Astrocyte of the hippocampus (primary cell): ENCODE results near the gene RNASE13.
"Not testable (repeated sequence)": the region's sequence is repeated elsewhere in the genome, so short reads cannot be mapped to it uniquely, and the experiment has no call there.

Experiments used
- DNase-seq: peaks from one replicate; pipeline ENCODE4 v3.0.0; 2011; ENCODE audit warnings: low read depth, low spot score

The RNASE13 gene

GRCh38 chr14:20989471-20989786, 45.2 kb downstream of the RNASE13 start:
- no peak for DNase-seq

GRCh38 chr14:20988717-20989470, 45.7 kb downstream of the RNASE13 start:
- peak; percentile 10 for DNase-seq

DNA sequence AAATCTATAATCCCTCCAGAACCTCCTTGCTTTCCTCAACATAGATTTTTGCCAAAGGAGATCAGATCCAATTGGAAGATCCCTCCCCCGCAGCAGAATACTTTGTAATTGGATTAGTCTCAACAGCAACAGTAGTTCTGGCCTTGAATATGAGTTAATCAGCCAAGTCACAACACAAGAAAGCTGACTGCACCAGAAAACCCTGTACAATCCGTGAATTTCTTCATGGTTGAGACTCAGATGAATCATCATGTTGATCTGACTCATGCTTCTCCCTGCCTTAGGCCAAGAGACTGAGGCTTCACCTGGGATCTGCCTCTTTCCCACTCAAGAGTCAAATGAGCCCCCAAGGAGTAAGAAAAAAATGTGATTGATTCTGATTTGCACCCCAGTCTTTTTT, 47.8 kb downstream of the RNASE13 start:
- peak; percentile 92 for DNase-seq

GRCh38 chr14:20985650-20986049, 49.0 kb downstream of the RNASE13 start:
- not testable (repeated sequence) for DNase-seq
